GM12878 (cell line): ENCODE data around the gene COG7. TPM values are rescaled to one million over a fixed set of nuclear protein-coding genes. Genes with fewer than 3 reads are reported as not detected.
"Not testable (repeated sequence)": the region's sequence is repeated elsewhere in the genome, so short reads cannot be mapped to it uniquely, and the experiment has no call there.

Experiments
- ATAC-seq: fragments of 200-7000 bp; cut with Tn5 transposase; 3 replicates; pipeline ENCODE4 v1.9.1; 2020; ENCODE audit warnings: mild to moderate bottlenecking, moderate library complexity
- BruUV-seq: library from RNA; stranded (reverse); fragments of 400-500 nt; replicated peaks from 2 replicates; lab custom pipeline; 2021; lab: Mats Ljungman, UMichigan
- CTCF ChIA-PET: fragments of 300-600 bp; sonication (Branson Sonifier 250); formaldehyde crosslinking; extraction: SDS; loops from one replicate; lab custom pipeline; 2021; ENCODE audit warnings: inconsistent platforms; lab: Yijun Ruan, JAX
- POLR2A ChIA-PET: fragments of 350-600 bp; formaldehyde crosslinking; extraction: SDS; loops from one replicate; lab custom pipeline; 2021; ENCODE audit warnings: inconsistent platforms; lab: Charles Lee
- RAD21 ChIA-PET: fragments of 300-600 bp; sonication (Branson Sonifier 250); formaldehyde crosslinking; loops from one replicate; lab custom pipeline; 2023; ENCODE audit warnings: antibody characterized with exemption; ENCODE audit not compliant: unreplicated experiment; lab: Charles Lee
- SMC1A ChIA-PET: fragments of 300-600 bp; sonication (Branson Sonifier 250); formaldehyde crosslinking; loops from one replicate; lab custom pipeline; 2023; ENCODE audit not compliant: unreplicated experiment, uncharacterized antibody; lab: Charles Lee
- DNase-seq: peaks from one replicate; pipeline ENCODE4 v3.0.0-alpha.2; 2011; ENCODE audit warnings: low read depth, low spot score
- FAIRE-seq: peaks from 3 replicates; lab custom pipeline; 2011; peaks lifted over from hg19 to GRCh38; lab: Jason Lieb, UNC
- H2AFZ ChIP-seq: 2 replicates; pipeline ENCODE4 v1.6.0; 2011; ENCODE audit warnings: low read depth, low read length, control low read depth; ENCODE audit not compliant: control insufficient read depth
- H3K27ac ChIP-seq: 2 replicates; pipeline ENCODE4 v1.5.1; 2011; ENCODE audit warnings: control low read depth; ENCODE audit not compliant: control insufficient read depth, insufficient read depth
- H3K27me3 ChIP-seq, 2 experiments: replicated peaks in 1 of 2; 2 replicates each; pipeline versions ENCODE4 v1.6.0 to v1.6.1; 2011; ENCODE audit warnings: low read length in 1 of 2; ENCODE audit not compliant: control insufficient read depth in 2 of 2, insufficient read depth in 2 of 2
- H3K36me3 ChIP-seq, 2 experiments: 2 replicates each; pipeline ENCODE4 v1.5.1; 2011; ENCODE audit warnings: low read length in 1 of 2; ENCODE audit not compliant: control insufficient read depth in 2 of 2, insufficient read depth in 2 of 2
- H3K4me1 ChIP-seq: 2 replicates; pipeline ENCODE4 v1.6.1; 2011; ENCODE audit warnings: mild to moderate bottlenecking, low read length, moderate library complexity, mixed read lengths; ENCODE audit not compliant: control insufficient read depth, insufficient read depth
- H3K4me2 ChIP-seq: 2 replicates; pipeline ENCODE4 v1.6.0; 2011; ENCODE audit warnings: control low read depth; ENCODE audit not compliant: control insufficient read depth, insufficient read depth
- H3K4me3 ChIP-seq: fragments of 200-600 bp; sonication (generic); 2 replicates; pipeline ENCODE4 v1.5.1; 2016
- H3K79me2 ChIP-seq: 2 replicates; pipeline ENCODE4 v1.6.0; 2011; ENCODE audit warnings: low read length; ENCODE audit not compliant: control insufficient read depth, insufficient read depth
- H3K9ac ChIP-seq: 2 replicates; pipeline ENCODE4 v1.8.0; 2011; ENCODE audit warnings: low read length, control low read depth, mixed read lengths; ENCODE audit not compliant: control insufficient read depth, insufficient read depth
- H3K9me3 ChIP-seq: replicated peaks from 3 replicates; pipeline ENCODE4 v1.5.1; 2011; ENCODE audit warnings: mild to moderate bottlenecking, low read length; ENCODE audit not compliant: control insufficient read depth, insufficient read depth
- H4K20me1 ChIP-seq: 2 replicates; pipeline ENCODE4 v1.6.0; 2011; ENCODE audit not compliant: control insufficient read depth, insufficient read depth
- BHLHE40 ChIP-seq, 2 experiments: fragments of 450-650 bp in 1 of 2; IDR thresholded peaks; 2 replicates each; pipeline ENCODE4 v1.6.1; 2011 to 2017; ENCODE audit warnings: low read depth in 2 of 2, borderline replicate concordance in 1 of 2, improper control_type of control experiment in 1 of 2, low read length in 1 of 2, mild to moderate bottlenecking in 1 of 2
- CEBPB ChIP-seq, 2 experiments: fragments of 150-350 bp in 1 of 2; IDR thresholded peaks; 2 replicates each; pipeline ENCODE4 v1.6.1; 2012 to 2014; ENCODE audit warnings: low read depth in 2 of 2, low read length in 2 of 2, borderline replicate concordance in 1 of 2, inconsistent platforms in 1 of 2
- ESRRA ChIP-seq: IDR thresholded peaks from 2 replicates; pipeline ENCODE4 v1.6.1; 2012; ENCODE audit warnings: mild to moderate bottlenecking, low read length, improper control_type of control experiment
- FOXK2 ChIP-seq: fragments of 450-650 bp; IDR thresholded peaks from 2 replicates; pipeline ENCODE4 v1.6.1; 2017; ENCODE audit warnings: mild to moderate bottlenecking, moderate library complexity
- NBN ChIP-seq: fragments of 450-650 bp; IDR thresholded peaks from 2 replicates; pipeline ENCODE4 v1.6.1; 2016
- SUPT20H ChIP-seq: IDR thresholded peaks from 2 replicates; pipeline ENCODE4 v1.6.1; 2011; ENCODE audit warnings: low read depth, mild to moderate bottlenecking, low read length, moderate library complexity, borderline replicate concordance; ENCODE audit not compliant: control insufficient read depth
- WGBS: methylation state at CpG from one replicate; pipeline ENCODE4 v1.1.6; 2016; ENCODE audit warnings: low lambda C conversion rate; ENCODE audit not compliant: insufficient replicate concordance, insufficient coverage; ENCODE audit errors: missing lambda C conversion rate; 5-methylcytosine and 5-hydroxymethylcytosine counted together
- in situ Hi-C: fragments of 300-500 bp; cut with MboI; formaldehyde crosslinking; loops from 9 replicates; pipeline ENCODE4 v1.14.3; 2018; ENCODE audit warnings: mixed read lengths
- intact Hi-C: fragments of 100-400 bp; cut with micrococcal nuclease; formaldehyde crosslinking; loops from one replicate; pipeline ENCODE4 v1.14.2; 2022; ENCODE audit not compliant: unreplicated experiment
- polyA plus RNA-seq, 11 experiments: library from polyadenylated mRNA; depleted of rRNA in 4 of 11; unstranded in 6 of 11; stranded (reverse) in 5 of 11; fragments of >200 nt; fragmentation: Nextera tagmentation in 4 of 11; fragmentation: Illumina TruSeq in 1 of 11; extraction: Ambion mirVana in 4 of 11; extraction: Trizol in 1 of 11; gene quantifications; 1 replicate in 1 of 11; 2 replicates in 10 of 11; pipeline versions ENCODE4 v1.2.1 to v1.2.3, GENCODE V29; 2011 to 2016; ENCODE audit warnings: inconsistent platforms in 2 of 11, missing spikeins in 2 of 11, low read depth in 1 of 11
- total RNA-seq, 4 experiments: library from RNA; depleted of rRNA in 3 of 4; stranded (reverse); fragments of >200 nt in 3 of 4; fragmentation: Illumina TruSeq in 1 of 4; extraction: Trizol in 1 of 4; gene quantifications; 2 replicates each; pipeline versions ENCODE4 v1.2.1 to v1.2.3, GENCODE V29; 2013 to 2021
- TF ChIP-seq, protein P1 (sequence below): IDR thresholded peaks from 2 replicates; pipeline ENCODE4 v1.6.1; 2011; ENCODE audit warnings: borderline replicate concordance, low read depth, mild to moderate bottlenecking, moderate library complexity, mixed read lengths, low read length; ENCODE audit not compliant: insufficient read depth; ENCODE audit errors: extremely low read length

The COG7 gene
- total and polyA plus RNA-seq, 10 of the 15 experiments (the other 5 are each of a cell fraction or from before 2014, with no cell fraction given) = 2.9 to 24.0 (median 10.0) TPM

GRCh38 chr16:23484510-23485256 lies 31.7 kb upstream of the COG7 start (continued):
- TF ChIP-seq CEBPB (IDR thresholded peaks at IDR 0.05; ENCODE audit: borderline replicate concordance in 1 of 2, low read depth in 2 of 2, low read length in 2 of 2) (no peak), ESRRA (no peak), NBN (no peak), SUPT20H (no peak), FOXK2 (no peak), BHLHE40 (IDR thresholded peaks at IDR 0.05; ENCODE audit: borderline replicate concordance in 1 of 2, low read depth in 2 of 2, low read length in 1 of 2) (no peak)
- TF ChIP-seq, protein P1, sequence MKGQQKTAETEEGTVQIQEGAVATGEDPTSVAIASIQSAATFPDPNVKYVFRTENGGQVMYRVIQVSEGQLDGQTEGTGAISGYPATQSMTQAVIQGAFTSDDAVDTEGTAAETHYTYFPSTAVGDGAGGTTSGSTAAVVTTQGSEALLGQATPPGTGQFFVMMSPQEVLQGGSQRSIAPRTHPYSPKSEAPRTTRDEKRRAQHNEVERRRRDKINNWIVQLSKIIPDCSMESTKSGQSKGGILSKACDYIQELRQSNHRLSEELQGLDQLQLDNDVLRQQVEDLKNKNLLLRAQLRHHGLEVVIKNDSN = no peak

DNA sequence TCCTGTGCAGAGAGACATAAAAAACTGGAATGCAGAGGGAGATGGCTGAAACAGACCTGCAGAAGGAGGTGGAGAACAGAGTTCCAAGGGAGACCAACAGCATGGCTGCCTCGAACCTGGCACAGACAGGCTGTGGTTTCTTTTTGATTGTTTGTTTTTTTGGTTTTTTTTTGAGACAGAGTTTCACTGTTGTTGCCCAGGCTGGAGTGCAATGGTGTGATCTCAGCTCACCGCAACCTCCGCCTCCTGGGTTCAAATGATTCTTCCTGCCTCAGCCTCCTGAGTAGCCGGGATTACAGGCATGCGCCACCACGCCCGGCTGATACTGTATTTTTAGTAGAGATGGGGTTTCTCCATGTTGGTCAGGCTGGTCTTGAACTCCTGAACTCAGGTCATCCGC lies 30.5 kb upstream of the COG7 start:
- H4K20me1 ChIP-seq, H3K9ac ChIP-seq, ATAC-seq, POLR2A ChIA-PET, in situ Hi-C loops, DNase-seq, H3K4me2 ChIP-seq, H2AFZ ChIP-seq, RAD21 ChIA-PET, SMC1A ChIA-PET, H3K27ac ChIP-seq, intact Hi-C loops, H3K79me2 ChIP-seq, BruUV-seq, H3K4me3 ChIP-seq, H3K4me1 ChIP-seq, H3K27me3 ChIP-seq, FAIRE-seq, CTCF ChIA-PET, H3K9me3 ChIP-seq: not testable (repeated sequence)
- 92% methylated on average over 8 of the region's 8 CpGs for WGBS
- H3K36me3 ChIP-seq = peaks cover 50 to 53% of the 10 kb centered on the region in 2 experiments
